Endometrial microvascular endothelial cells (primary cell): ENCODE measurements around the gene RBP5. TPM values are rescaled to one million over a fixed set of nuclear protein-coding genes. Genes with fewer than 3 reads are reported as not detected.

Experiments used
- in situ Hi-C: cut with HindIII; loops from 2 replicates; pipeline ENCODE4 v1.10.0; 2017; ENCODE audit warnings: low sequenced_read_pairs, low pct_unique_long_range_greater_than_20kb; ENCODE audit errors: inconsistent ontology term
- total RNA-seq: library from RNA; depleted of rRNA; stranded (reverse); fragments of >200 nt; gene quantifications from one replicate; pipeline ENCODE4 v1.2.3, GENCODE V29; 2015; ENCODE audit errors: inconsistent ontology term

RBP5 gene
- 3.7 TPM for total RNA-seq

GRCh38 chr12:7128681-7129286 lies at the start of gene RBP5:
RBP5 (minus strand) TSS chr12:7128889; CDS start chr12:7128775, 114 bp downstream.
- in situ Hi-C loops = no loop called here

DNA sequence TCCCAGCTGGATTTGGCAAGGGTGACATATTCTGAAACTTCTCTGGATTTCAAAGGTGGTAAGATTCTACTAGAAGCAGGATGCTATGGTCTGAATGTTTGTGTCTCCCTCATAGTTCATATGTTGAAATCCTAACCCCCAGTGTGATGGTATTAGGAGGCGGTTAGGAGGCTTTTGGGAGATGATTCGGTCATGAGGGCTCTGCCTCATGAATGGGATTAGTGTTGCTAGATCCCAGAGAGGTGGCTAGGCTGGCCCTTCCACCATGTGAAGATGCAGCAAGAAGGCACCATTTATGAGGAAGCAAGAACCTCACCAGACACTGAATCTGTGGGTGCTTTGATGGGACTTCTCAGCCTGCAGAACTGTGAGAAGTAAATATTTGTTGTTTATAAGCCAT lies 49.8 kb upstream of the RBP5 start:
- in situ Hi-C loops = no loop called here

GRCh38 chr12:7176595-7176994 lies 47.9 kb upstream of the RBP5 start:
- in situ Hi-C loops = no loop called here

GRCh38 chr12:7175493-7175892 lies 46.8 kb upstream of the RBP5 start:
- in situ Hi-C loops = no loop called here

DNA sequence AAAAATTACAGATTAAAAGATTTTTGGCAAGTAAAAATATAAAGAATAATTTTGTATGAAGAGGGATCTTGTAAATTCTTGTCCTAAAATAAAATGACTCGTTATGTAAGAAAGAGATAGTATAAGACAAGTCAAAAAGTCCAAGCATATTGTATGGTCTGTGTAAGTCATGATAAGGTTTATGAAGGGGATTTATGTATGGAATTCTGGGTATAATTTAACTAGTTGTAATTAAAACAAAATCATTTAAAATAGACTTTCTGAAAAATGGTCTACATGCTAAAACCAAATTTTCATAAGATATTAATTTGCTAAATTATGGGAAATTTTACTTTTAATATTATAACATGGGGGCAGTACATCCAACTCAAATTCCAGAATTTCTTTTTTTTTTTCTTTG lies 43.2 kb upstream of the RBP5 start:
- in situ Hi-C loops = no loop called here

DNA sequence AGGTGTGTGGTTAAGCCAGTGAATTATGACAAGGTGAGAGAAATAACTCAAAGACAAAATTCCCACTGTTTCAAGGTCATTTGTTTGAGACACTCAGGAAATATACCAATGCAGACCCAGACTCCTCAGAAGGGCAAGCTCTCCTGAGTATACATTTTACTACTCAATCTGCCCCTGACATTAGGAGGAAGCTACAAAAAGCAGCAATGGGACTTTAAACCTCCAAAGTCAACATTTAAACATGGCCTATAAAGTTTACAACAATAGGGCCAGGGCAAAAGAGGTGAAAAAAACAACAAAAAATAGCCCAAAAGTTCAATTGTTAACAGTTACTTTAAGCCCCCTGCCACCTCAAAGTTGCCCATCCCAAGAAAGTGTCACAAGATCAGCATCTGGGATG lies 41.3 kb upstream of the RBP5 start:
- in situ Hi-C loops = no loop called here

DNA sequence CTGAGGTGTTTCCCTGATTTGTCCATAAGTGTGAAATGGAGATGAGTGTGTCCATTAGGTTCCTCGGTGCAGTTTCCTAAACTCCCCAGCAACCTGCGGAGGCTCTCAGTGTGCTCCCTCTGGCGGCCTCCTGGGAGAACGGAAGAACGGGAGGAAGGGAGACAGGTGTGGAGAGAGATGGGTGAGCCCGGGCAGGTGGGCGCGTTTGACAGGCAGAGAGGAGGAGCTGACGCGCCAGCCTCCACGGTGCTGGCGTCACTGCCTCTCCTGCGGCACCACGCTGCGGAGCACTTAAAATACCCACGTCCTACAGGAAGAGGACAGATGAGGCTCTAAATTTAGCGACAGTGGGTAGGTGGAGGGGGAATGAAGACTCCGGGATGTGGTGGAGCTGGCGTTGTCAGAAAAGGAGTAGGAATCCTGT lies 34.0 kb upstream of the RBP5 start:
- in situ Hi-C loops = no loop called here

- in situ Hi-C loops = no loop called here
Measured at GRCh38 chr12:7161811-7162210, 33.1 kb upstream of the RBP5 start.

- in situ Hi-C loops = no loop called here
Measured at GRCh38 chr12:7161327-7161726, 32.6 kb upstream of the RBP5 start.

GRCh38 chr12:7160183-7160582 lies 31.5 kb upstream of the RBP5 start:
- in situ Hi-C loops = no loop called here

GRCh38 chr12:7158781-7159609 lies 30.3 kb upstream of the RBP5 start:
- in situ Hi-C loops = no loop called here

DNA sequence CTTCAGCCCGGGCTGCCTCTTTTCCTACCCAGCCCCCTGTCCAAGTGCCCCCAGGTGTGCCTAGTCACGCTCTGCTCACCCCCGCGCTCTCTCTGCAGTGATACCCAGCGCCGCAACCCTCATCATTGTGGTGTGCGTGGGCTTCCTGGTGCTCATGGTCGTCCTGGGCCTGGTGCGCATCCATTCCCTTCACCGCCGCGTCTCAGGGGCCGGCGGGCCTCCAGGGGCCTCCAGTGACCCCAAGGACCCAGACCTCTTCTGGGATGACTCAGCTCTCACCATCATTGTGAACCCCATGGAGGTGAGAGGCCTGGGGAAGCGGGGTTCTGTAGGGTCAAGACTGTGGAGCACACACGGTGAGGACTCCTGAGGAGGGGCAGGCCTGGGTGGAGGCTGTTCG lies 28.7 kb upstream of the RBP5 start:
- in situ Hi-C loops = no loop called here

- in situ Hi-C loops = no loop called here
Measured at GRCh38 chr12:7156259-7157197, 27.8 kb upstream of the RBP5 start.

- in situ Hi-C loops = no loop called here
Measured at GRCh38 chr12:7155471-7156034, 26.9 kb upstream of the RBP5 start.

DNA sequence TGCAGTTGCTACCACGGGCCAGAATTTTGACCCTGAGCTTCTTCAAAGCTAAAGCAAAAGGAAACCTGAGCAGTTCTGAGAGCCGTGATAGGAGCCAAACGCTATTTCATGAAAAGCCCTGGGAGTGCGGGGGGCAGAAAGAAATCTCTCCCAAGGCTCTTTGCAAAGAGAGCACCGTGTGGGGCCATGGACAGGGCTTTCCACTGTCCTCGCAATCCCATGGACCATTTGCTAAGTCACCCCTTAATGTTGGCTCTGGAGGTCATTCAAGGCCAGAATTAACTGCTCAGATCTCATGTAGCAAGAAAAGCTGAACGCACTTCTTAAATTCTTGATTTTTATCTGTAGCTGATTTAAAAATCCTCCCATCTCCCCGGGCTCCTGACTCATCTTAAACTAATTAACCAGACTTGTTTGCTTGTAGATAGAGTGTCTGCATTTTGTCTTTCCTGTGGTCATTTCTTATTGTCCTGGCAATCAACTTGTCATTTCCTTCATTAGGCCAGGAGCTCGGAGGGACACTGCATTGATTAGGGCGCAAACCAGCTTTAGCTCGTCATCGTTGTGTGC lies 26.3 kb upstream of the RBP5 start:
- in situ Hi-C loops = no loop called here

GRCh38 chr12:7154042-7154441 lies 25.4 kb upstream of the RBP5 start:
- in situ Hi-C loops = no loop called here

GRCh38 chr12:7152818-7153217 lies 24.1 kb upstream of the RBP5 start:
- in situ Hi-C loops = no loop called here

DNA sequence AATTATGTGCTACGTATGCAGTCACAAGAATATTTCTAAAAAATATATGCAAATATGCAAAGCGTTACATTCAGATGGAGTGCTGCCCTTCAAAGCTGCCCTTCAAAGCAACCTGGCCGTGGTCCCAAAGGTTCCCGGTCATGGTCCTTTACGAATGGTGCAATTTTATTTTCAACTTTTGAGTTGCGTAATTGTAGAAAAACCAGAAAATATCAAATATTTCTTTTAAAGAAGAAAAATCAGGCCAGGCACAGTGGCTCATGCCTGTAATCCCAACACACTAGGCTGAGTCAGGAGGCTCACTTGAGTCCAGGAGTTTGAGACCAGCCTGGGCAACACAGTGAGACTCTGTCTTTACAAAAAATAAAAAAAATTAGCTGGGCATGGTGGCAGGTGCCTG lies 22.8 kb upstream of the RBP5 start:
- in situ Hi-C loops = no loop called here

GRCh38 chr12:7150841-7151240 lies 22.2 kb upstream of the RBP5 start:
- in situ Hi-C loops = no loop called here
